ENCODE measurements around the gene SYTL1.
"Not testable (repeated sequence)": the region's sequence is repeated elsewhere in the genome, so short reads cannot be mapped to it uniquely, and the experiment has no call there.

The SYTL1 gene

GRCh38 chr1:27365372-27366112 lies 23.7 kb downstream of the SYTL1 start:
- peak; percentile 75 for DNase-seq

- DNase-seq = peak; percentile 46
Observed at GRCh38 chr1:27366113-27366410, 24.2 kb downstream of the SYTL1 start.

GRCh38 chr1:27366411-27367159 lies 24.8 kb downstream of the SYTL1 start, which contains the start of gene MAP3K6:
MAP3K6 (minus strand) TSS chr1:27366961; CDS start chr1:27366597, 364 bp downstream.
- DNase-seq = peak; percentile 39

DNA sequence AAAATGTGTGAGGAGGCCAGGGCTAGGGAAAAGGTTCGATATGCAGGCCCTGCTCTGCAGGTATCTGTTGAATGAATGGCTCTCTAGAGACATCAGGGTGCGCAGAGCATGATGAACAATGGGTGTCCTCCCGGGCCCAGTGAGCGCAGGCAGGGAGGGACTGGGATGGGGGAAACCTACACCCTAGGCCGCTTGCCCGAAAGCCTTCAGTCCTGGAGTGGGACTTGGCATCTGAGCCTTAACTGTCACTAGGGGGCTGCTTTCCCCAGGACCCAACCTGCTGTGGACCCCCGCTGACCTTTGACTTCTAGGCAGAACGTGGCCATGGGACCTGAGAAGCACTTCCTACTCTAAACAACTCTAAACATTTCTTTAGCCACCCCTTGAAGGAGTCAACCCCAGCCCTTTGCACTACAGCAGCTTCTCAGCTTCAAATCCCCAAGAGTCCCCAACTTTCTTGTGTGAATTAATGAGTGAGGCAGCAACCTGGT lies 25.4 kb downstream of the SYTL1 start:
- no peak for DNase-seq

GRCh38 chr1:27368869-27369582 lies 27.2 kb downstream of the SYTL1 start:
- DNase-seq = no peak

DNA sequence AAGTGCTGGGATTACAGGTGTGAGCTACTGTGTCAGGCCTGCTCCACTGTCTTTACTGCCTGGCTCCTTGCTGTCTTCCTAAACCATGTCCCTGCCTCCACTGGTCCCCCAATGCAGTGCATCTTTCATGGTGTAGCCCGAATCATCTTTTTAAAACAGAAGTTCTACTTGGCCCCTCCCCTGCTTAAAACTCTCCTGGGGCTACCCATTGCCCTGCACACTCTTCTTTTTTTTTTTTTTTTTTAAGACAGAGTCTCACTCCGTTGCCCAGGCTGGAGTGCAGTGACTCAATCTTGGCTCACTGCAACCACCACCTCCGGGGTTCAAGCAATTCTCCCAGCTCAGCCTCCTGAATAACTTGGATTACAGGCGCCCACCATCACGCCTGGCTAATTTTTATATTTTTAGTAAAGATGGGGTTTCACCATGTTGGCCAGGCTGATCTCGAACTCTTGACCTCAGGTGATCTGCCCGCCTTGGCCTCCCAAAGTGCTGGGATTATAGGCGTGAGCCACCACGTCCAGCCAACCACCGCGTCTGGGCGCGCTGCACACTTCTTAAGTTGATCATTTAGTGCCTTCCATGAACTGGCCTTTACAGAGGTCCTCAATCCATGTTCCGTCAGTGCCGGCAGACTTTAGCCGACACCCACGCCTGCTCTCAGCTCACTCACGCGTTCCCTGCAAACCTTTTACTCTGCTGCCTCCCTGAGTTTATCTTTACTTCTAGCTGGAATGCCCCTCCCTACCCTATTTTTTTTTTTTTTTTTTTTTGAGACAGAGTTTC lies 30.4 kb downstream of the SYTL1 start:
- no peak for DNase-seq

GRCh38 chr1:27372808-27373690 lies 31.2 kb downstream of the SYTL1 start:
- no peak for DNase-seq

GRCh38 chr1:27374362-27375086 lies 32.7 kb downstream of the SYTL1 start, which contains the start of gene FCN3:
FCN3 (minus strand) TSS chr1:27374824; CDS start chr1:27374818, 6 bp downstream.
- no peak for DNase-seq

DNA sequence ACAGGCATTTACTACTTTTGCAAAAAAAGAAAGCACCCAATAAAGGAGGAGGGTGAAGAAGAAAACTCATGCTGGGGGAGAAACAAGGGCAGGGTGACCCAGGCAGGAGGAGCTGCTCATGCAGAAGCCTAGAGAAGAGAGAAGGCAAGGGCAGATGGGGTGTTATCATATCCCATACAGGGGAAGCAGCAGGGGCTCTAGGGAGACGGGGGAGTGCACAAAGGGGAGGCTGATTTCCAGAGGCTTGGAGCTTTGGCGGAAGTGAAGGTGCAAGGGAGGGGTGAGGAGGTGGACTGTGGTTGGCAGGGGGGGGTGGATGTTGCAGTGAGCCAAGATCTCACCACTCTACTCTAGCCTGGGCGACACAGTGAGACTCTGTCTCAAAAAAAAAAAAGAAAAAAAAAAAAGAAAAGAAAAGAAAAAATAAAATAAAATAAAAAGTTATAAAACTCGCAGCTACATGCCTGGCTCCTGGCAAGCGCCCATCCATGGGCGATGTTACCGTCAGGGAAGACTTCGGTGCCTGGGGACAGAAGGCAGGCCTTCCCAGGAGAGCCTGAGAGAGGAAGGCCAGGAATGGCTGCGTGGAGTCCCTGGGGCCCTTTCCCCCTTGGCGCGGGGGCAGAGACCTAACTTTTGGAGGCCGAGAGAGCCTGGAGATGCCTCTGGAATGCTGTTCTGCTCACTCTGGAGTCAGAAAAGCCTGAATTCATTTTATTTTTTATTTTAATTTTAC lies 36.1 kb downstream of the SYTL1 start:
- DNase-seq = no peak

DNA sequence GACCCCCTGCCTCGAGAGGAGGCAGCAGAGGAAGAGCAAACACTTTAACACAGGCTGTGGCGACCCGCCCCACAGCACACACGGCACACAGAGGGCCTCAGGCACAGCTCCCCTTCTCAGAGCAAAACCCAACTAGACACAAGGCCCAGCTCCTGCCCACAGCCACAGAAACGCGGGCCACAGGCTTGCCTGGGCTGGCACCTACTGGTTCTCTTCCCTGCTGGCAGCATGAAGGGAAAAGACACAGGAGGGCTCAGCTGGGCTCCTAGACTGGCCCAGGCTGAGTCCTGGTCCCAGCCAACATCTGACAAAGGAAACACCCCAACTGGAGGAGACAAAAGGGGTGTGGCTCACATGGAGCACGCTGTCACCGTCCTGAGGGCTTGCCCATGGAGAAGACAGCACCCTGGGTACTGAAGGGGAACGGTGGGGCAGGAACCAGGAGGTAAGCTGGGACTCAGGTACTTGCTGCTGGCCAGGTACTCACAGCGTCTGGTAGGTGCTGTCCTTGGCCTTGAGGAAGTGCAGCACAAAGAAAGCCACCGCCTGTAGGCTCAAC lies 37.8 kb downstream of the SYTL1 start:
- no peak for DNase-seq

DNA sequence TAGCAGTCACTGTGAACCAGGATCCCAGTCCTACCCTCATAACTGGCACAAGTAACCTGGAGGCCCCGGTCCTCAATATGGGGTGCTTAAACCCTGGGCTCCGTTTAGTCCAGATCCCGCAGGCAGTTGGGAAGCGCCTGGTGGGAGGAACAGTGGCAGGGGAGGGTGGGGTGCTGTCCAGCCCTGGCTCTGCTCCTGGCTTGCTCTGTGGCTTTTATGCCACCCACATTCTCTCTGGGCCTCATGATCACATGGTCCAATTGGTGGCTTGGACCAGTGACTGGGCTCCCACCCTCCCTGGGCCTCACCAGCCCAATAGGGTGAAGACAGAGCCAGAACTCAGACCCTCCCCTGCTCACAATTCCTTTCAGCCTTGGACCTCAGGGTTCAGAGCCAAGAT lies 38.4 kb downstream of the SYTL1 start:
- DNase-seq = no peak

GRCh38 chr1:27380766-27381733 lies 39.2 kb downstream of the SYTL1 start:
- no peak for DNase-seq

- DNase-seq = no peak
Observed at GRCh38 chr1:27381969-27382762, 40.3 kb downstream of the SYTL1 start.

DNA sequence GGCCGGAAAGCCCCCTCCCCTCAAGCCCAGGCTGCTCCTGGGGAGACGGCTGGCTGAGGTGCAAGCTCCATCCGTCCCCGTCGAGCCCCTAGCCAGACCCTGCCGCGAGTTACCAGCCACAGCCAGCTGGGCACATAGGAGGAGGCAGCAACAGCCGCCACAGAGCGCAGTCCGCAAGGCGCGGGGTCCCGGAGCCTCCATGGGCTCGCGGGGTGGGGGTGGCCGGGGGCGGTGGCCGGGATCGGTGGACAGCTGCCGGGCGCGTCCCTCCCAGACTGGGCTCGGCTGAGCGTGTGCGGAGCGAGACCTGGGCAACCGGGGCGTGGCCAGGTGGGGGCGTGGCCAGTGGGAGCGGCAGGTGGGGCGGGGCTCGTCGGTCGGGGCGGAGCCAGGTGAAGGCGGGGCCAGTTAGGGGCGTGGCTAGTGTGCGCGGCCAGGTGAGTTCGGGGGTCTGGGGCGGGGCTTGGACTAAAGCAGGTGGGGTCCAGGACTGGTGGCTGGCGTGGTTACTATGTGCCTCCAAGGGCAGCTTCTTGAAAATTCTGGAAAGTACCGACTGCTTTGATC lies 41.3 kb downstream of the SYTL1 start, which contains the start of gene CD164L2:
Gene CD164L2 (minus strand): TSS at position 295 of the 567 bp plus-strand sequence. CDS start 94 bp downstream, at position 201.
- no peak for DNase-seq

DNA sequence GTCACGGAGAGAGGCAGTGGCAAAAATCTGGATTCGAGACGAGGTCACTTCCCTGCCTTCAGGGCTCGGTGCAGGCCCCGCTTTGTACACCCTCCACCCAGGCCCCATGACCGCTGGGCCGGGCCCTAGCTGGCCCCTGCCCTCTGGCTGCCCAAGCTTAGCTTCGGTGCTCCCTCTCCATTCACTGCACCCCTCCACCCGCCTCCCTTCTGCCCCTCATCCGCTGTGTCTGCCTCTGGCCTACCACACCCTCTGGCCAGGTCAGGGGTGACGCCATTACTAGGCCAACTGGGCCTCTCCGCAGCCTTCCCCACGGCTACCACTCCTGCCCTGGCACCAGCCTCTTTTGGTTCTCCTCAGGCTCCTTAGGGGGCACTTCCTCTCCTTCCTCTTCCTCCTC lies 41.8 kb downstream of the SYTL1 start:
- no peak for DNase-seq

DNA sequence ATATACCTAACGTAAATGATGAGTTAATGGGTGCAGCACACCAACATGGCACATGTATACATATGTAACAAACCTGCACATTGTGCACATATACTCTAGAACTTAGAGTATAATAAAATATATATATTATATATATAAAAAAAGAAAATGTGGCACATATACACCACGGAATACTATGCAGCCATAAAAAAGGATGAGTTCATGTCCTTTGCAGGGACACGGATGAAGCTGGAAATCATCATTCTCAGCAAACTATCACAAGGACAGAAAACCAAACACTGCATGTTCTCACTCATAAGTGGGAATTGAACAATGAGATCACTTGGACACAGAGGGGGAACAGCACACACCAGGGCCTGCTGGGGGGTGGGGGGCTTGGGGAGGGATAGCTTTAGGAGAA lies 43.0 kb downstream of the SYTL1 start:
- not testable (repeated sequence) for DNase-seq

GRCh38 chr1:27388337-27389005 lies 46.6 kb downstream of the SYTL1 start:
- DNase-seq = peak; percentile 42

All from NCI-H1694 (cell line).